GM12878 (cell line): Measurements from ENCODE around the gene PPP2R1B. TPM values are rescaled to one million over a fixed set of nuclear protein-coding genes. Genes with fewer than 3 reads are reported as not detected.
"Not testable (repeated sequence)": the region's sequence is repeated elsewhere in the genome, so short reads cannot be mapped to it uniquely, and the experiment has no call there.

Experiments used
- ATAC-seq: fragments of 200-7000 bp; cut with Tn5 transposase; 3 replicates; pipeline ENCODE4 v1.9.1; 2020; ENCODE audit warnings: mild to moderate bottlenecking, moderate library complexity
- BruUV-seq: library from RNA; stranded (reverse); fragments of 400-500 nt; replicated peaks from 2 replicates; lab custom pipeline; 2021; lab: Mats Ljungman, UMichigan
- CTCF ChIA-PET: fragments of 300-600 bp; sonication (Branson Sonifier 250); formaldehyde crosslinking; extraction: SDS; loops from one replicate; lab custom pipeline; 2021; ENCODE audit warnings: inconsistent platforms; lab: Yijun Ruan, JAX
- POLR2A ChIA-PET: fragments of 350-600 bp; formaldehyde crosslinking; extraction: SDS; loops from one replicate; lab custom pipeline; 2021; ENCODE audit warnings: inconsistent platforms; lab: Charles Lee
- RAD21 ChIA-PET: fragments of 300-600 bp; sonication (Branson Sonifier 250); formaldehyde crosslinking; loops from one replicate; lab custom pipeline; 2023; ENCODE audit warnings: antibody characterized with exemption; ENCODE audit not compliant: unreplicated experiment; lab: Charles Lee
- SMC1A ChIA-PET: fragments of 300-600 bp; sonication (Branson Sonifier 250); formaldehyde crosslinking; loops from one replicate; lab custom pipeline; 2023; ENCODE audit not compliant: unreplicated experiment, uncharacterized antibody; lab: Charles Lee
- DNase-seq: peaks from one replicate; pipeline ENCODE4 v3.0.0-alpha.2; 2011; ENCODE audit warnings: low read depth, low spot score
- FAIRE-seq: peaks from 3 replicates; lab custom pipeline; 2011; peaks lifted over from hg19 to GRCh38; lab: Jason Lieb, UNC
- H2AFZ ChIP-seq: 2 replicates; pipeline ENCODE4 v1.6.0; 2011; ENCODE audit warnings: low read depth, low read length, control low read depth; ENCODE audit not compliant: control insufficient read depth
- H3K27ac ChIP-seq: 2 replicates; pipeline ENCODE4 v1.5.1; 2011; ENCODE audit warnings: control low read depth; ENCODE audit not compliant: control insufficient read depth, insufficient read depth
- H3K27me3 ChIP-seq, 2 experiments: replicated peaks in 1 of 2; 2 replicates each; pipeline versions ENCODE4 v1.6.0 to v1.6.1; 2011; ENCODE audit warnings: low read length in 1 of 2; ENCODE audit not compliant: control insufficient read depth in 2 of 2, insufficient read depth in 2 of 2
- H3K36me3 ChIP-seq, 2 experiments: 2 replicates each; pipeline ENCODE4 v1.5.1; 2011; ENCODE audit warnings: low read length in 1 of 2; ENCODE audit not compliant: control insufficient read depth in 2 of 2, insufficient read depth in 2 of 2
- H3K4me1 ChIP-seq: 2 replicates; pipeline ENCODE4 v1.6.1; 2011; ENCODE audit warnings: mild to moderate bottlenecking, low read length, moderate library complexity, mixed read lengths; ENCODE audit not compliant: control insufficient read depth, insufficient read depth
- H3K4me2 ChIP-seq: 2 replicates; pipeline ENCODE4 v1.6.0; 2011; ENCODE audit warnings: control low read depth; ENCODE audit not compliant: control insufficient read depth, insufficient read depth
- H3K4me3 ChIP-seq: fragments of 200-600 bp; sonication (generic); 2 replicates; pipeline ENCODE4 v1.5.1; 2016
- H3K79me2 ChIP-seq: 2 replicates; pipeline ENCODE4 v1.6.0; 2011; ENCODE audit warnings: low read length; ENCODE audit not compliant: control insufficient read depth, insufficient read depth
- H3K9ac ChIP-seq: 2 replicates; pipeline ENCODE4 v1.8.0; 2011; ENCODE audit warnings: low read length, control low read depth, mixed read lengths; ENCODE audit not compliant: control insufficient read depth, insufficient read depth
- H3K9me3 ChIP-seq: replicated peaks from 3 replicates; pipeline ENCODE4 v1.5.1; 2011; ENCODE audit warnings: mild to moderate bottlenecking, low read length; ENCODE audit not compliant: control insufficient read depth, insufficient read depth
- H4K20me1 ChIP-seq: 2 replicates; pipeline ENCODE4 v1.6.0; 2011; ENCODE audit not compliant: control insufficient read depth, insufficient read depth
- CBFB ChIP-seq: IDR thresholded peaks from 2 replicates; pipeline ENCODE4 v1.6.1; 2016; ENCODE audit warnings: antibody characterized with exemption, low read depth
- SREBF2 ChIP-seq: IDR thresholded peaks from 2 replicates; pipeline ENCODE4 v1.6.1; 2012; ENCODE audit warnings: mild to moderate bottlenecking, low read length
- WGBS: methylation state at CpG from one replicate; pipeline ENCODE4 v1.1.6; 2016; ENCODE audit warnings: low lambda C conversion rate; ENCODE audit not compliant: insufficient replicate concordance, insufficient coverage; ENCODE audit errors: missing lambda C conversion rate; 5-methylcytosine and 5-hydroxymethylcytosine counted together
- in situ Hi-C: fragments of 300-500 bp; cut with MboI; formaldehyde crosslinking; loops from 9 replicates; pipeline ENCODE4 v1.14.3; 2018; ENCODE audit warnings: mixed read lengths
- intact Hi-C: fragments of 100-400 bp; cut with micrococcal nuclease; formaldehyde crosslinking; loops from one replicate; pipeline ENCODE4 v1.14.2; 2022; ENCODE audit not compliant: unreplicated experiment
- polyA plus RNA-seq, 11 experiments: library from polyadenylated mRNA; depleted of rRNA in 4 of 11; unstranded in 6 of 11; stranded (reverse) in 5 of 11; fragments of >200 nt; fragmentation: Nextera tagmentation in 4 of 11; fragmentation: Illumina TruSeq in 1 of 11; extraction: Ambion mirVana in 4 of 11; extraction: Trizol in 1 of 11; gene quantifications; 1 replicate in 1 of 11; 2 replicates in 10 of 11; pipeline versions ENCODE4 v1.2.1 to v1.2.3, GENCODE V29; 2011 to 2016; ENCODE audit warnings: inconsistent platforms in 2 of 11, missing spikeins in 2 of 11, low read depth in 1 of 11
- total RNA-seq, 4 experiments: library from RNA; depleted of rRNA in 3 of 4; stranded (reverse); fragments of >200 nt in 3 of 4; fragmentation: Illumina TruSeq in 1 of 4; extraction: Trizol in 1 of 4; gene quantifications; 2 replicates each; pipeline versions ENCODE4 v1.2.1 to v1.2.3, GENCODE V29; 2013 to 2021

The PPP2R1B gene
- total and polyA plus RNA-seq, 10 of the 15 experiments (the other 5 are each of a cell fraction or from before 2014, with no cell fraction given) = 26.6 to 68.2 (median 35.7) TPM

GRCh38 chr11:111718436-111718835 is 47.8 kb downstream of the PPP2R1B start:
- no peaks in the 10 kb centered on the region for H3K79me2 ChIP-seq
- no peak overlapping the region for H2AFZ ChIP-seq
- ChIA-PET SMC1A (interaction anchor here (1.0 to 1.3 kb wide), 3 partner anchors 16 to 114 kb away, joined by 3 to 4 read pairs (median 3); no protein-coding TSS in a partner anchor), POLR2A (no interaction called here), CTCF (no interaction called here), RAD21 (interaction anchor here (1.6 kb wide), 2 partner anchors 59 to 117 kb away, joined by 4 to 7 read pairs; no protein-coding TSS in a partner anchor)
- H3K9me3 ChIP-seq = no peaks in the 10 kb centered on the region
- intact Hi-C loops (loop anchor here (5.0 kb wide), 1 partner anchor 116 kb away; the partner anchor contains the start of gene SIK2), in situ Hi-C loops (no loop called here)
- FAIRE-seq (no peak), ATAC-seq (no peak), DNase-seq (no peak)
- no TSS peak for BruUV-seq
- H3K27me3 ChIP-seq = no peaks in the 10 kb centered on the region
- no peak overlapping the region for H3K9ac ChIP-seq
- H3K4me1 ChIP-seq = peaks cover 11% of the 10 kb centered on the region
- no peak overlapping the region for H3K4me2 ChIP-seq
- no peak overlapping the region for H3K4me3 ChIP-seq
- H3K36me3 ChIP-seq = peaks cover 16 to 28% of the 10 kb centered on the region in 2 experiments
- 100% methylated on average over 6 of the region's 6 CpGs for WGBS
- TF ChIP-seq SREBF2 (no peak), CBFB (no peak)
- H4K20me1 ChIP-seq = no peaks in the 10 kb centered on the region
- no peak overlapping the region for H3K27ac ChIP-seq

- WGBS = 80% methylated on average over 3 of the region's 3 CpGs
- Histone ChIP-seq H3K36me3 (peaks cover 14 to 30% of the 10 kb centered on the region in 2 experiments), H3K4me1 (peaks cover 11% of the 10 kb centered on the region)
- SMC1A ChIA-PET = interaction anchor here (0.9 to 2.6 kb wide), 5 partner anchors 17 to 107 kb away, joined by 3 to 8 read pairs (median 3); no protein-coding TSS in a partner anchor
- H3K27me3 ChIP-seq, in situ Hi-C loops, BruUV-seq, H3K4me3 ChIP-seq, DNase-seq, H3K27ac ChIP-seq, H3K9me3 ChIP-seq, H3K4me2 ChIP-seq, FAIRE-seq, H4K20me1 ChIP-seq, H2AFZ ChIP-seq, ATAC-seq, H3K79me2 ChIP-seq, H3K9ac ChIP-seq: not testable (repeated sequence)
- intact Hi-C loops = loop anchor here (5.0 kb wide), 1 partner anchor 115 kb away; the partner anchor contains the start of gene SIK2
- POLR2A ChIA-PET = interaction anchor here (0.6 kb wide), 1 partner anchor 112 kb away, joined by 3 read pairs; no protein-coding TSS in a partner anchor
- RAD21 ChIA-PET = interaction anchor here (1.6 to 1.7 kb wide), 3 partner anchors 44 to 117 kb away, joined by 3 to 7 read pairs (median 4); no protein-coding TSS in a partner anchor
- CTCF ChIA-PET = interaction anchor here (1.6 to 1.9 kb wide), 2 partner anchors 18 to 44 kb away, joined by 3 to 4 read pairs; no protein-coding TSS in a partner anchor
Measured at GRCh38 chr11:111717660-111718059, 48.5 kb downstream of the PPP2R1B start.
